Pancreas (tissue), 10 donors: ENCODE results near the gene TRPV5. TPM values are rescaled to one million over a fixed set of nuclear protein-coding genes. Genes with fewer than 3 reads are reported as not detected.

ENCODE experiments used
- ATAC-seq, 4 donors: fragments of 200-7000 bp; cut with Tn5 transposase; one replicate each; pipeline versions ENCODE4 v1.8.0 to v1.9.1; 2020; ENCODE audit warnings: mild to moderate bottlenecking in 4 of 4, moderate library complexity in 4 of 4
- DNase-seq, 6 donors: peaks; one replicate each; pipeline ENCODE4 v3.0.0-alpha.2; 2020
- FAIRE-seq: peaks from 2 replicates; lab custom pipeline; 2012; peaks lifted over from hg19 to GRCh38; lab: Jason Lieb, UNC
- H3K27ac ChIP-seq, 4 donors: fragments of 200-600 bp; sonication (generic); 1 replicate in 3 of 4; 2 replicates in 1 of 4; pipeline versions ENCODE4 v1.5.0 to v1.8.0; 2020
- H3K27me3 ChIP-seq, 4 donors: fragments of 200-600 bp; one replicate each; pipeline ENCODE4 v1.8.0; 2021
- H3K36me3 ChIP-seq, 3 donors: fragments of 200-600 bp; sonication (generic) in 1 of 3; one replicate each; pipeline versions ENCODE4 v1.5.0 to v1.8.0; 2020 to 2021
- H3K4me1 ChIP-seq, 3 donors: fragments of 200-600 bp; one replicate each; pipeline ENCODE4 v1.8.0; 2021
- H3K4me3 ChIP-seq, 4 donors: fragments of 200-600 bp; sonication (generic) in 2 of 4; one replicate each; pipeline versions ENCODE4 v1.5.0 to v1.8.0; 2020 to 2021
- H3K9me3 ChIP-seq, 4 donors: fragments of 200-600 bp; one replicate each; pipeline ENCODE4 v1.8.0; 2021
- CTCF ChIP-seq, 4 donors: fragments of 200-600 bp; sonication (generic) in 3 of 4; IDR thresholded peaks; one replicate each; pipeline versions ENCODE4 v1.5.0 to v1.8.0; 2021; ENCODE audit warnings: antibody characterized with exemption in 4 of 4
- WGBS, 2 donors: extraction: QIAGEN DNeasy Blood & Tissue Kit; methylation state at CpG; one replicate each; pipeline ENCODE4 v1.1.7; 2013; 5-methylcytosine and 5-hydroxymethylcytosine counted together
- intact Hi-C, 3 donors: fragments of 100-400 bp; cut with DNase I; formaldehyde crosslinking; loops; one replicate each; pipeline versions ENCODE4 v1.11.1 to v1.14.2; 2022
- polyA plus RNA-seq, 2 donors: library from polyadenylated mRNA; stranded (reverse); fragments of 200-250 nt; gene quantifications; one replicate each; pipeline ENCODE4 v1.2.3, GENCODE V29; 2013
- total RNA-seq, 6 donors: library from RNA; stranded (reverse); fragmentation: NEBNext Ultra II Directional in 4 of 6; extraction: Animal tissue kit (Norgen Biotek cat#: 25700) in 4 of 6; gene quantifications; one replicate each; pipeline versions ENCODE4 v1.2.1 to v1.2.4, GENCODE V29; 2021 to 2023
- donor health status: healthy with polysubstance abuse.
- donor health status: DM: no; HTN: no; CAD: no; lungs with moderate emphysema.
- donor health status: DM: no; HTN: no; CAD: no.
- donor health status: control.
- donor health status: control.
- donor health status: Bipolar disorder and iron deficiency.
- donor health status: DM: yes; HTN: yes; CAD: no.
- donor health status: DM: no; HTN: no; CAD: no.
- donor health status: DM: no; HTN: no; CAD: no.
- donor health status: DM: yes; HTN: yes; CAD: no.

Gene TRPV5
- total and polyA plus RNA-seq, 8 donors = 0.06 to 0.08 TPM; not detected in 6

DNA sequence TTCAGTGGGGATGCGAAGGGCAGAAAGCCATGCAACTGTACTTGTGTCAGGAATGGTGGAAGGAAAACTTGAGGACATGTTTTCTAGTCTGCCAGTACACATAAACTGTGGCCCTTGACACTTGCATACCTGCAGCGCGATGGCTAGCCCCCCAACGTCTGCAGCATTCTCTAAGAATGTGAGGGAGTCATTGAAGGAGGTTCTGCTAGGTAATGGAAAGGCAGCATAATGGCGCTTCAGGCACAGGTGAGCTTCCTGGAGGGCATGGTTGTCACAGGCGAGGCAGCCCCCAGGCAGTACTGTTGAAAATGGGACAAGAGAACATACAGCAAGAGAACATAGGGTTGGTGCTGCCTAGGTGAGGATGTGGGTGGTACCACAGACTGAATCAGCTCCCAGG is 9.2 kb upstream of the TRPV5 start:
- DNase-seq (no peak), ATAC-seq (no peak), FAIRE-seq (no peak)
- Histone ChIP-seq H3K27me3 (no peaks in the 10 kb centered on the region), H3K4me1 (no peaks in the 10 kb centered on the region), H3K27ac (no peak overlapping the region), H3K36me3 (no peaks in the 10 kb centered on the region), H3K4me3 (no peak overlapping the region), H3K9me3 (no peaks in the 10 kb centered on the region)
- intact Hi-C loops = no loop called here
- TF ChIP-seq CTCF (IDR thresholded peaks at IDR 0.05) = no peak
- 86 to 90% methylated on average over 6 of the region's 6 CpGs for WGBS, 2 donors

- peak overlapping the region in 3 of 4 donors; percentile 16 to 66 (median 32) for H3K27ac ChIP-seq
Measured at GRCh38 chr7:142941541-142941940, 8.0 kb upstream of the TRPV5 start.

GRCh38 chr7:142940966-142941535 is 7.5 kb upstream of the TRPV5 start:
- WGBS, 2 donors = 43 to 50% methylated on average over 10 of the region's 10 CpGs
- peak in 3 of 6 donors; percentile 20 to 45 (median 29) for DNase-seq
- TF ChIP-seq CTCF (IDR thresholded peaks at IDR 0.05) = no peak
- no peaks in the 10 kb centered on the region for H3K9me3 ChIP-seq
- no peaks in the 10 kb centered on the region for H3K27me3 ChIP-seq
- no peaks in the 10 kb centered on the region for H3K4me1 ChIP-seq
- H3K27ac ChIP-seq = peak overlapping the region in 3 of 4 donors; percentile 16 to 66 (median 32)
- no peaks in the 10 kb centered on the region for H3K36me3 ChIP-seq
- FAIRE-seq = no peak
- no peak overlapping the region for H3K4me3 ChIP-seq
- intact Hi-C loops = no loop called here
- ATAC-seq = peak; percentile 19 to 78 (median 50)

More at GRCh38 chr7:142941541-142941940, 8.0 kb upstream of the TRPV5 start:
- FAIRE-seq (no peak), DNase-seq (no peak), ATAC-seq (peak in 1 of 4 donors; percentile 32)
- Histone ChIP-seq H3K4me3 (no peak overlapping the region), H3K9me3 (no peaks in the 10 kb centered on the region), H3K36me3 (no peaks in the 10 kb centered on the region), H3K27me3 (no peaks in the 10 kb centered on the region), H3K4me1 (no peaks in the 10 kb centered on the region)
- TF ChIP-seq CTCF (IDR thresholded peaks at IDR 0.05) = no peak
- 77 to 81% methylated on average over 7 of the region's 7 CpGs for WGBS, 2 donors
- intact Hi-C loops = no loop called here

DNA sequence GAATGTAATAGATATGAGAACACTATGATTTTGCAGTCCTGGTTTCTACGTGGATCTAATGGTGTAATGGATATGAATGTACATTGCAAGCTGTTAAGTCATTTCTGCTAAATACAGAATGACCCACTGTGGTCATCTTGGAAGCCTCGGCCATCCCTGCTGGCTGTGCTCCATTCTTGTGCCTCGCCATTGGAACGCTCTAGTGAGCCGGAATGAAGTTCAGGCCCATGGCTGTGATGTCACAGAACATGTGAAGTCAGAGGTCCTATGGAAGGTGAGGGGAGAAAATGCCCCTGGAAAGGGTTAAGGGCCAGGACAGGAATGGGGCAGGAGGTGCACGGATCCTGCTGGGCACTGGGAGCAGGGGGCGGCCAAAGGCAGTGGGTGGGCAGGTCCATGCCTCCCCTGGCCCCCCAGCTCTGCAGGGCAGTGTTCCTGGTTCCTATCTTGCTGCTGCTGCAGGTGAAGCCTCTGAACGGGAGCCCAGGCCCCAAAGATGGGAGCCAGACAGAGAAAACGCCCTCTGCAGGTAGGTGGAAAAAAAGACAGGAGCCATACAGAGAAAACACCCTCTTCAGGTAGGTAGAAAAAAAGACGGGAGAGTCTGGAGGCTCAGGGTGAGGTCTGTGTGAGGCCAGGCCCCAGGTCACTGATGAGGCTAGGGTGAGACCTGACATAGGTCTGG is 5.8 kb upstream of the TRPV5 start, which contains the start of gene LLCFC1:
TSS of gene LLCFC1 (plus strand) at position 259 of the 685 bp plus-strand sequence. CDS start at position 397, 138 bp downstream.
- peak within 1 kb of the TSS in 1 of 4 donors; percentile 66 for H3K27ac ChIP-seq
- H3K36me3 ChIP-seq = no peaks in the 10 kb centered on the region
- H3K9me3 ChIP-seq = no peaks in the 10 kb centered on the region
- WGBS, 2 donors = 65% methylated on average over 10 of the region's 10 CpGs
- TF ChIP-seq CTCF (IDR thresholded peaks at IDR 0.05) = peak in 1 of 4 donors; percentile 8
- DNase-seq (peak in 1 of 6 donors; percentile 21), ATAC-seq (peak; percentile 41 to 67 (median 44)), FAIRE-seq (no peak)
- H3K4me1 ChIP-seq = no peaks in the 10 kb centered on the region
- intact Hi-C loops = no loop called here
- no peak within 1 kb of the TSS for H3K4me3 ChIP-seq
- H3K27me3 ChIP-seq = no peaks in the 10 kb centered on the region

GRCh38 chr7:142938611-142939010 is 5.1 kb upstream of the TRPV5 start:
- no peaks in the 10 kb centered on the region for H3K4me1 ChIP-seq
- no peaks in the 10 kb centered on the region for H3K27me3 ChIP-seq
- H3K9me3 ChIP-seq = no peaks in the 10 kb centered on the region
- WGBS, 2 donors = 84% methylated on average over 4 of the region's 4 CpGs
- no peak overlapping the region for H3K27ac ChIP-seq
- ATAC-seq (no peak), DNase-seq (no peak), FAIRE-seq (no peak)
- no peak overlapping the region for H3K4me3 ChIP-seq
- TF ChIP-seq CTCF (IDR thresholded peaks at IDR 0.05) = no peak
- H3K36me3 ChIP-seq = no peaks in the 10 kb centered on the region
- intact Hi-C loops = no loop called here
